Gastrocnemius medialis (tissue), 4 donors: ENCODE results near the gene CHST11.

Experiments
- POLR2A ChIP-seq, 2 donors: fragments of 450-650 bp; IDR thresholded peaks; one replicate each; pipeline ENCODE4 v1.6.1; 2017; ENCODE audit warnings: antibody characterized with exemption in 2 of 2, mild to moderate bottlenecking in 2 of 2, moderate library complexity in 2 of 2
- TF ChIP-seq, protein P1 (sequence below), 5 experiments: fragments of 450-650 bp in 3 of 5; fragments of 200-600 bp in 2 of 5; sonication (generic) in 2 of 5; IDR thresholded peaks in 4 of 5; conservative IDR thresholded peaks in 1 of 5; 1 replicate in 4 of 5; 2 replicates in 1 of 5; pipeline ENCODE4 v1.5.1; 2016 to 2019; ENCODE audit warnings: antibody characterized with exemption in 5 of 5, mild to moderate bottlenecking in 3 of 5, moderate library complexity in 3 of 5

DNA sequence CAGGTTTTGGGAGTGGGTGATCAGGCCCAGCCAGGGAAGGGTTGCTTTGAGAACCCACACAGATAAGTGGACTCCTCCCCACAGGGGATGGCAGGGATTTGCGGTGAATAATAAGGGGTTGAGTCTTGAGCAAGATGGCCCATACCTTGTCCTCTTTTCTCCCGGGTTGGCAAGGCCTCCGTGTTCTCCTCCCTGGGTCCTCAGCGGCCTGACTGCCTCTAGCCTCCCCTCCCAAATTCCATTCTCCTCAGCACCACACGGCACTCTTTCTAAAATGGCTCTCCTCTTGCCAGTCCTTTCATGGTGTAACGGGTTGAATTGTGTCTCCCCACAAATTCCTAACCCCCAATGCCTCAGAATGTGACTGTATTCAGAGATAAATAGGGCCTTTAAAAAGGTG lies 70.0 kb downstream of the CHST11 start:
- TF ChIP-seq POLR2A (IDR thresholded peaks at IDR 0.05), result no peak
- TF ChIP-seq, protein P1, sequence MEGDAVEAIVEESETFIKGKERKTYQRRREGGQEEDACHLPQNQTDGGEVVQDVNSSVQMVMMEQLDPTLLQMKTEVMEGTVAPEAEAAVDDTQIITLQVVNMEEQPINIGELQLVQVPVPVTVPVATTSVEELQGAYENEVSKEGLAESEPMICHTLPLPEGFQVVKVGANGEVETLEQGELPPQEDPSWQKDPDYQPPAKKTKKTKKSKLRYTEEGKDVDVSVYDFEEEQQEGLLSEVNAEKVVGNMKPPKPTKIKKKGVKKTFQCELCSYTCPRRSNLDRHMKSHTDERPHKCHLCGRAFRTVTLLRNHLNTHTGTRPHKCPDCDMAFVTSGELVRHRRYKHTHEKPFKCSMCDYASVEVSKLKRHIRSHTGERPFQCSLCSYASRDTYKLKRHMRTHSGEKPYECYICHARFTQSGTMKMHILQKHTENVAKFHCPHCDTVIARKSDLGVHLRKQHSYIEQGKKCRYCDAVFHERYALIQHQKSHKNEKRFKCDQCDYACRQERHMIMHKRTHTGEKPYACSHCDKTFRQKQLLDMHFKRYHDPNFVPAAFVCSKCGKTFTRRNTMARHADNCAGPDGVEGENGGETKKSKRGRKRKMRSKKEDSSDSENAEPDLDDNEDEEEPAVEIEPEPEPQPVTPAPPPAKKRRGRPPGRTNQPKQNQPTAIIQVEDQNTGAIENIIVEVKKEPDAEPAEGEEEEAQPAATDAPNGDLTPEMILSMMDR (IDR thresholded peaks at IDR 0.05 in 4 of 5, conservative IDR thresholded peaks at IDR 0.05 in 1 of 5), result no peak
